GM12864 (cell line): ENCODE results near the gene QRFP.

ENCODE experiments used
- DNase-seq: peaks from one replicate; pipeline ENCODE4 v3.0.0-alpha.2; 2011; ENCODE audit warnings: low read depth
- H3K4me3 ChIP-seq: 2 replicates; pipeline ENCODE4 v1.5.1; 2011; ENCODE audit warnings: mild to moderate bottlenecking, low read depth, low read length, control low read depth
- TF ChIP-seq, protein P1 (sequence below): IDR thresholded peaks from 2 replicates; pipeline ENCODE4 v1.5.1; 2011; ENCODE audit warnings: low read depth, mild to moderate bottlenecking, moderate library complexity, low read length, control low read depth, inconsistent platforms; ENCODE audit errors: missing control alignments

Gene QRFP

DNA sequence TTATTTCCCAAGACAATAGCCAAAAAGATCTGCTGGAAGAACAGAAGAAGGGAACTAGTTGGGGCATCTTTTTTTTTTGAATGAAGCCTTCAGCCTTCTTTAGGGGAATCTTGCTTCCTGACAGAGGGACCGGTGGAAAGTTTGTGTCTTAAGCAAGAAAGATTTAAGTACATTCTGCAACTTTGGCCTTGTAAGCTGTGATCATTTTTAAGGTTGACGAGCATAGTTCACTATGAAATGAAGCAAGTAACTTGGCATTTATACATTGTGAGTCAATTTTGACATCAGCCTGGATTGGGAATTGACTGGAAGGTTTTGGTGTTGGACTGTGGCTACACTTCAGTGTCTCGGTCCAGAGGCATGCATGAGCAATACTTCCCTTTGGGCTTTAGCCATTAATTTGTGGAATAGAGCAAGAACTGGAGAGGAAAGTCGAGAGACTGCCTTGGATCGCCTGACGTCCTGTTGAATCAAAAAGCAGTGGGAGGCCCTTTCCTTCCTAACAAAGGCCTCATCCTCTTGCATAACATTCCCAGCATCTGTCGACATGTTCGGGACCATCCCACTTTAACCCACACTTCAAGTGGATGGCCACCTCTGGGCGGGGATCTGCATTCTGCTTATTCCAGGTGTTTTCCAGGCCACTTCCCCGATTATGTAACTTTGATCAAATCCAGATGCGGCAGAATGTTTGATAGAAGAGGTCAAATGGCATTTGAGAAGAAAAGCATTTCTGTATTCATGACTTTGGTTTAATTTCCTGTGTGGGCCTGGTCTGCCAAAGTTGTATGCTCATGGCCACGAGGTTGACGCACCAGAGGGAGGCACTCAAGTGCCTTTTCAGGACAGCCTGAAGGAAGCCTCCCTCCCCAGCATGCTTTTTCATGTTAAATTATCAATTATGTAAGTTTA is 49.0 kb downstream of the QRFP start:
- no peak overlapping the region for H3K4me3 ChIP-seq
- TF ChIP-seq, protein P1, sequence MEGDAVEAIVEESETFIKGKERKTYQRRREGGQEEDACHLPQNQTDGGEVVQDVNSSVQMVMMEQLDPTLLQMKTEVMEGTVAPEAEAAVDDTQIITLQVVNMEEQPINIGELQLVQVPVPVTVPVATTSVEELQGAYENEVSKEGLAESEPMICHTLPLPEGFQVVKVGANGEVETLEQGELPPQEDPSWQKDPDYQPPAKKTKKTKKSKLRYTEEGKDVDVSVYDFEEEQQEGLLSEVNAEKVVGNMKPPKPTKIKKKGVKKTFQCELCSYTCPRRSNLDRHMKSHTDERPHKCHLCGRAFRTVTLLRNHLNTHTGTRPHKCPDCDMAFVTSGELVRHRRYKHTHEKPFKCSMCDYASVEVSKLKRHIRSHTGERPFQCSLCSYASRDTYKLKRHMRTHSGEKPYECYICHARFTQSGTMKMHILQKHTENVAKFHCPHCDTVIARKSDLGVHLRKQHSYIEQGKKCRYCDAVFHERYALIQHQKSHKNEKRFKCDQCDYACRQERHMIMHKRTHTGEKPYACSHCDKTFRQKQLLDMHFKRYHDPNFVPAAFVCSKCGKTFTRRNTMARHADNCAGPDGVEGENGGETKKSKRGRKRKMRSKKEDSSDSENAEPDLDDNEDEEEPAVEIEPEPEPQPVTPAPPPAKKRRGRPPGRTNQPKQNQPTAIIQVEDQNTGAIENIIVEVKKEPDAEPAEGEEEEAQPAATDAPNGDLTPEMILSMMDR = no peak
- no peak for DNase-seq

DNA sequence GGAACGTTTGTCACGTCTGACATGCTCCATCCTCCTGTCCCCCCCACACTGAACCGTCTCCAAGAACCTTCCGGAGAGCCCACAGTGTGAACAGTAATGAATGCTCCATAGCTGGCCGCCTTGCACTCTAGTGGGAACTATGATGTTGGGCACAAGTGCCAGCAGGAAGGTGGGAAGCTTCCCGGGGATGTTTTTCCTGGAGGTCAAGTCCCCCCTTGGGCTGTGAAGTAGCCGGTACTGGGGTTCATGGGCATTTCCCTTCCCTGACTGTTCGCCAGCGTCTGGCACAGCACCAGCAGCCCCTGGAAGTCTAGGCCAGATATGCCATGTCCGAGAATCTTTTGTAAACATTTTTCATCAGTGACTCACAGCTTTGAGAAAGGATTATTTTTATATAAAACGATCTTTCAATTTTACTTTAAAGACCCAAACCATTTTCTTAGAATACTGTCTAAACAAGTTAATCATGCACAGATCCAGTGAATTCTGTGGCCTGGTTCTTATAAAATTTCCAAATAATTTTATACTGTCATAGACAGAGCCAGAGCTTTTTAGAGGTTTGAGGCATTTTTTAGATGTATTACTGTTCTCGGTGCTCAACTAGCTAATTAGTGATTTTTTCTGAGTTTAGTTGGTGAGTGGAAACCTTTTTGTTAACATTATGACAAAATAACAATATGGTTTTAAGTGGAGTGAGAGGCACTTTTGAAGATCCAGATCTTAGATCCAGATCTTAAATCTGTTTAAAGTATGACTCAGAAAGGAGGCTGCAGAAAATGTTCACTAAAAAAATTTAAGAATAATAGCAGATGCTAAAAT is 49.9 kb downstream of the QRFP start:
- H3K4me3 ChIP-seq = no peak overlapping the region
- TF ChIP-seq, protein P1 = no peak
- no peak for DNase-seq

GRCh38 chr9:130845901-130846481 is 50.6 kb downstream of the QRFP start:
- no peak for DNase-seq
- TF ChIP-seq, protein P1 = no peak
- H3K4me3 ChIP-seq = no peak overlapping the region

GRCh38 chr9:130845254-130845653 is 51.4 kb downstream of the QRFP start:
- no peak for DNase-seq
- TF ChIP-seq, protein P1 = no peak
- no peak overlapping the region for H3K4me3 ChIP-seq

GRCh38 chr9:130844044-130844451 is 52.6 kb downstream of the QRFP start:
- H3K4me3 ChIP-seq = no peak overlapping the region
- no peak for DNase-seq
- TF ChIP-seq, protein P1 = no peak

DNA sequence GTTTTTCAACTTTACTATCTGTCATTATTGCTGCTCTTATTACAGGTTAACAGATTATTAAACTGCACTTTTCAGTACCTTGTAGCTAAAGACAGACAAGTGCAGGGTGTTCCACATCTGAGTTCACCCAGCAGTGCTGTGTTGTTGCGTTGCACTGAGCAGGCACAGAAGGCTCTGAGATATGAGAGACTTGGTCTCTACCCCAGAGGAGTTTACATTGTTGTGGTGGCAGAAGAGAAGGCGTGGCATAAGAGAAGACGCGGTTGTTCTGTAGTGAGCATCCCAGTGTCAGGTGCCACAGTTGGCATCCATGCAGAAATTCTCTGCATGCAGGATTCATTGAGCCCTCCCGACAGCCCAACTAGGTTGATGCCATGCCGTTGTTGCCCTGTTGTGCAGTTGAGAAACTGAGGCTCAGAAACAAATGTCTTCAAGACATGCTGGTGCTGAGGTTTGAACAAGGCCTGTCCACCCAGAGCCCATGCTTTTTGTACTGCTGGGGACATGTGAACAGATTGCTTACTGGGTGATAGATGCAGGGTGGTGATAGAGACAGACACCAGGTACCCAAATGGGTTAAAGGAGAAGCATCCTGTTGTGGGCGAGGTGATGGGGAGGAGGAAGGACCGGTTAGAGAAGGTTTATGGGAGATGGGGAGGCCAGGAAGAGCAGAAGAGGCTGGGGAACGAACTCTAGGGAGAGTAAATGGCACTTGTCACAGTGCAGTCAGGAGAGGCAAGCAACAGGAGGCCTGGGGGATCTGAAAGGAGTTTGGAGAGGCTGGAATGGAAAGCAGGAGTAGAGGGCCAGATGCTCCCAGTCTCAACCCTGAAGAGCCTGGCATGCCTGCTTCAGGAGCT is 53.3 kb downstream of the QRFP start:
- TF ChIP-seq, protein P1 = no peak
- DNase-seq = no peak
- no peak overlapping the region for H3K4me3 ChIP-seq
